ENCODE results near the gene CCNG2. TPM values are rescaled to one million over a fixed set of nuclear protein-coding genes. Genes with fewer than 3 reads are reported as not detected.

CCNG2 gene
- 69.7 and 76.1 TPM in 2 replicates for polyA plus RNA-seq (2013)

- Histone ChIP-seq H3K4ac (ENCODE audit: low read depth, low read length) (peak within 1 kb of the TSS; percentile 99), H4K91ac (ENCODE audit: low read depth, low read length) (peak within 1 kb of the TSS; percentile 100), H3K79me1 (ENCODE audit: low read length) (peaks cover 29% of the 10 kb centered on the region), H3K14ac (ENCODE audit: low read length) (peak within 1 kb of the TSS; percentile 100), H3K4me1 (ENCODE audit: control insufficient read depth in 1 of 2, insufficient read depth in 2 of 2, low read length in 2 of 2) (peaks cover 5 to 7% of the 10 kb centered on the region in 2 experiments), H2BK12ac (ENCODE audit: low read length) (peak within 1 kb of the TSS; percentile 100), H3K36me3 (ENCODE audit: control insufficient read depth in 1 of 2, insufficient read depth in 2 of 2, low read length in 2 of 2) (peaks cover 8 to 17% of the 10 kb centered on the region in 2 experiments), H2AFZ (ENCODE audit: insufficient read depth, low read length, poor library complexity) (peak within 1 kb of the TSS; percentile 99), H2AK5ac (ENCODE audit: low read length) (peak within 1 kb of the TSS; percentile 78), H4K12ac (ENCODE audit: low read depth, low read length) (peak within 1 kb of the TSS; percentile 100), H3K4me2 (ENCODE audit: low read length) (peak within 1 kb of the TSS; percentile 63), H3K9ac (ENCODE audit: low read length) (peak within 1 kb of the TSS; percentile 100), H3K27me3 (ENCODE audit: insufficient read depth, low read length) (no peaks in the 10 kb centered on the region), H3K9me3 (ENCODE audit: insufficient read depth, low read depth, low read length) (no peaks in the 10 kb centered on the region), H3K18ac (ENCODE audit: low read length) (peak within 1 kb of the TSS; percentile 100), H3K79me2 (ENCODE audit: control insufficient read depth, insufficient read depth, low read length, poor library complexity) (peaks cover 16% of the 10 kb centered on the region), H2BK120ac (ENCODE audit: insufficient read depth, low read length, poor library complexity) (peak within 1 kb of the TSS; percentile 100), H4K8ac (ENCODE audit: low read depth, low read length) (peak within 1 kb of the TSS; percentile 100), H3K4me3 (ENCODE audit: low read depth, low read length) (peak within 1 kb of the TSS; percentile 98), H2BK5ac (ENCODE audit: low read depth, low read length, poor library complexity) (peak within 1 kb of the TSS; percentile 100), H3K27ac (ENCODE audit: low read depth, low read length) (peak within 1 kb of the TSS; percentile 100), H3K23ac (ENCODE audit: low read length) (peak within 1 kb of the TSS; percentile 78)
- peak; percentile 78 to 92 for DNase-seq
- WGBS (ENCODE audit: extremely low coverage, insufficient coverage, insufficient read length), result no CpG with 5 or more reads among the region's 94 CpGs
Measured at GRCh38 chr4:77156912-77157858, at the start of gene CCNG2. CCNG2 (plus strand) TSS chr4:77157207; CDS start chr4:77158533, 1,326 bp downstream.

GRCh38 chr4:77110730-77111129 is 46.3 kb upstream of the CCNG2 start:
- DNase-seq, result no peak
- Histone ChIP-seq H3K23ac (ENCODE audit: low read length) (no peak overlapping the region), H2AK5ac (ENCODE audit: low read length) (no peak overlapping the region), H3K9ac (ENCODE audit: low read length) (no peak overlapping the region), H2BK5ac (ENCODE audit: low read depth, low read length, poor library complexity) (no peak overlapping the region), H4K12ac (ENCODE audit: low read depth, low read length) (no peak overlapping the region), H3K4me2 (ENCODE audit: low read length) (no peak overlapping the region), H3K18ac (ENCODE audit: low read length) (no peak overlapping the region), H3K9me3 (ENCODE audit: insufficient read depth, low read depth, low read length) (no peaks in the 10 kb centered on the region), H4K91ac (ENCODE audit: low read depth, low read length) (no peak overlapping the region), H4K8ac (ENCODE audit: low read depth, low read length) (no peak overlapping the region), H3K27me3 (ENCODE audit: insufficient read depth, low read length) (no peaks in the 10 kb centered on the region), H2AFZ (ENCODE audit: insufficient read depth, low read length, poor library complexity) (no peak overlapping the region), H3K4me3 (ENCODE audit: low read depth, low read length) (no peak overlapping the region), H3K79me2 (ENCODE audit: control insufficient read depth, insufficient read depth, low read length, poor library complexity) (no peaks in the 10 kb centered on the region), H3K4me1 (ENCODE audit: control insufficient read depth in 1 of 2, insufficient read depth in 2 of 2, low read length in 2 of 2) (no peaks in the 10 kb centered on the region), H3K79me1 (ENCODE audit: low read length) (no peaks in the 10 kb centered on the region), H3K14ac (ENCODE audit: low read length) (no peak overlapping the region), H3K36me3 (ENCODE audit: control insufficient read depth in 1 of 2, insufficient read depth in 2 of 2, low read length in 2 of 2) (no peaks in the 10 kb centered on the region), H2BK12ac (ENCODE audit: low read length) (no peak overlapping the region), H3K27ac (ENCODE audit: low read depth, low read length) (no peak overlapping the region), H3K4ac (ENCODE audit: low read depth, low read length) (no peak overlapping the region), H2BK120ac (ENCODE audit: insufficient read depth, low read length, poor library complexity) (no peak overlapping the region)
- no CpG with 5 or more reads among the region's 1 CpG for WGBS (ENCODE audit: extremely low coverage, insufficient coverage, insufficient read length)

- Histone ChIP-seq H3K79me1 (ENCODE audit: low read length) (no peaks in the 10 kb centered on the region), H2BK5ac (ENCODE audit: low read depth, low read length, poor library complexity) (no peak overlapping the region), H3K4me1 (ENCODE audit: control insufficient read depth in 1 of 2, insufficient read depth in 2 of 2, low read length in 2 of 2) (no peaks in the 10 kb centered on the region), H3K4ac (ENCODE audit: low read depth, low read length) (no peak overlapping the region), H2BK12ac (ENCODE audit: low read length) (no peak overlapping the region), H3K36me3 (ENCODE audit: control insufficient read depth in 1 of 2, insufficient read depth in 2 of 2, low read length in 2 of 2) (no peaks in the 10 kb centered on the region), H2AFZ (ENCODE audit: insufficient read depth, low read length, poor library complexity) (no peak overlapping the region), H3K9me3 (ENCODE audit: insufficient read depth, low read depth, low read length) (no peaks in the 10 kb centered on the region), H3K14ac (ENCODE audit: low read length) (no peak overlapping the region), H3K79me2 (ENCODE audit: control insufficient read depth, insufficient read depth, low read length, poor library complexity) (no peaks in the 10 kb centered on the region), H3K27ac (ENCODE audit: low read depth, low read length) (no peak overlapping the region), H3K27me3 (ENCODE audit: insufficient read depth, low read length) (no peaks in the 10 kb centered on the region), H3K18ac (ENCODE audit: low read length) (no peak overlapping the region), H4K12ac (ENCODE audit: low read depth, low read length) (no peak overlapping the region), H2AK5ac (ENCODE audit: low read length) (no peak overlapping the region), H3K23ac (ENCODE audit: low read length) (no peak overlapping the region), H4K8ac (ENCODE audit: low read depth, low read length) (no peak overlapping the region), H3K4me2 (ENCODE audit: low read length) (no peak overlapping the region), H3K4me3 (ENCODE audit: low read depth, low read length) (no peak overlapping the region), H2BK120ac (ENCODE audit: insufficient read depth, low read length, poor library complexity) (no peak overlapping the region), H3K9ac (ENCODE audit: low read length) (no peak overlapping the region), H4K91ac (ENCODE audit: low read depth, low read length) (no peak overlapping the region)
- WGBS (ENCODE audit: extremely low coverage, insufficient coverage, insufficient read length), result no CpG with 5 or more reads among the region's 29 CpGs
- DNase-seq, result no peak
Measured at GRCh38 chr4:77113069-77113468, 43.9 kb upstream of the CCNG2 start.

- H4K12ac ChIP-seq (ENCODE audit: low read depth, low read length), result no peak overlapping the region
Measured at GRCh38 chr4:77117721-77118120, 39.3 kb upstream of the CCNG2 start.

More at GRCh38 chr4:77117721-77118120, 39.3 kb upstream of the CCNG2 start:
- DNase-seq, result no peak
- H2AK5ac ChIP-seq (ENCODE audit: low read length), result no peak overlapping the region
- H3K14ac ChIP-seq (ENCODE audit: low read length), result no peak overlapping the region
- no peaks in the 10 kb centered on the region for H3K9me3 ChIP-seq (ENCODE audit: insufficient read depth, low read depth, low read length)
- no peak overlapping the region for H2BK5ac ChIP-seq (ENCODE audit: low read depth, low read length, poor library complexity)
- H3K27me3 ChIP-seq (ENCODE audit: insufficient read depth, low read length), result no peaks in the 10 kb centered on the region
- H3K4ac ChIP-seq (ENCODE audit: low read depth, low read length), result no peak overlapping the region
- no peak overlapping the region for H3K4me3 ChIP-seq (ENCODE audit: low read depth, low read length)
- peaks cover 13% of the 10 kb centered on the region for H3K79me1 ChIP-seq (ENCODE audit: low read length)
- H2BK120ac ChIP-seq (ENCODE audit: insufficient read depth, low read length, poor library complexity), result no peak overlapping the region
- no peak overlapping the region for H3K9ac ChIP-seq (ENCODE audit: low read length)
- no peak overlapping the region for H3K18ac ChIP-seq (ENCODE audit: low read length)
- H3K4me2 ChIP-seq (ENCODE audit: low read length), result no peak overlapping the region
- H4K8ac ChIP-seq (ENCODE audit: low read depth, low read length), result no peak overlapping the region
- no peaks in the 10 kb centered on the region for H3K36me3 ChIP-seq (ENCODE audit: control insufficient read depth in 1 of 2, insufficient read depth in 2 of 2, low read length in 2 of 2)
- H3K4me1 ChIP-seq (ENCODE audit: control insufficient read depth in 1 of 2, insufficient read depth in 2 of 2, low read length in 2 of 2), result peaks cover 8 to 13% of the 10 kb centered on the region in 2 experiments
- H4K91ac ChIP-seq (ENCODE audit: low read depth, low read length), result no peak overlapping the region
- no peak overlapping the region for H2BK12ac ChIP-seq (ENCODE audit: low read length)
- no peak overlapping the region for H3K27ac ChIP-seq (ENCODE audit: low read depth, low read length)
- H3K79me2 ChIP-seq (ENCODE audit: control insufficient read depth, insufficient read depth, low read length, poor library complexity), result peaks cover 5% of the 10 kb centered on the region
- H2AFZ ChIP-seq (ENCODE audit: insufficient read depth, low read length, poor library complexity), result no peak overlapping the region
- no peak overlapping the region for H3K23ac ChIP-seq (ENCODE audit: low read length)
